H1 (cell line): Measurements from ENCODE around the gene MYPN. TPM values are rescaled to one million over a fixed set of nuclear protein-coding genes. Genes with fewer than 3 reads are reported as not detected.

Source experiments
- CTCF ChIA-PET: fragments of 300-600 bp; sonication (Branson Sonifier 250); formaldehyde crosslinking; loops from one replicate; lab custom pipeline; 2021; ENCODE audit not compliant: partially characterized antibody; lab: Charles Lee
- POLR2A ChIA-PET: fragments of 300-600 bp; sonication (Branson Sonifier 250); formaldehyde crosslinking; loops from one replicate; lab custom pipeline; 2021; ENCODE audit warnings: inconsistent platforms; ENCODE audit not compliant: partially characterized antibody; lab: Charles Lee
- DNase-seq, 2 experiments: peaks; one replicate each; pipeline versions ENCODE4 v3.0.0 to v3.0.0-alpha.2; 2010 to 2022; ENCODE audit warnings: low spot score in 2 of 2, low read depth in 1 of 2, mixed read lengths in 1 of 2
- FAIRE-seq: peaks from 2 replicates; lab custom pipeline; 2011; peaks lifted over from hg19 to GRCh38; lab: Jason Lieb, UNC
- H2AFZ ChIP-seq: 2 replicates; pipeline ENCODE4 v1.8.1; 2012; ENCODE audit warnings: low read length, inconsistent platforms
- H2AK5ac ChIP-seq: 2 replicates; pipeline ENCODE4 v1.6.1; 2013; ENCODE audit warnings: low read depth, low read length
- H2BK120ac ChIP-seq: replicated peaks from 2 replicates; pipeline ENCODE3; 2013; ENCODE audit warnings: low read depth, low read length, inconsistent platforms
- H2BK12ac ChIP-seq: 2 replicates; pipeline ENCODE4 v1.6.1; 2013; ENCODE audit warnings: low read depth, low read length
- H2BK15ac ChIP-seq: 2 replicates; pipeline ENCODE4 v1.6.1; 2013; ENCODE audit warnings: low read length
- H2BK20ac ChIP-seq: 2 replicates; pipeline ENCODE4 v1.6.1; 2013; ENCODE audit warnings: low read length
- H2BK5ac ChIP-seq: 2 replicates; pipeline ENCODE4 v1.6.1; 2013; ENCODE audit warnings: low read depth, low read length
- H3K14ac ChIP-seq: 2 replicates; pipeline ENCODE4 v1.6.1; 2013; ENCODE audit warnings: inconsistent platforms; ENCODE audit not compliant: insufficient read length
- H3K18ac ChIP-seq: 2 replicates; pipeline ENCODE4 v1.6.1; 2013; ENCODE audit warnings: low read length; ENCODE audit errors: extremely low read depth
- H3K23ac ChIP-seq: 2 replicates; pipeline ENCODE4 v1.6.1; 2013; ENCODE audit warnings: inconsistent platforms; ENCODE audit not compliant: insufficient read length
- H3K23me2 ChIP-seq: 2 replicates; pipeline ENCODE4 v1.6.1; 2013; ENCODE audit warnings: low read depth, low read length
- H3K27ac ChIP-seq: 2 replicates; pipeline ENCODE4 v1.6.1; 2011; ENCODE audit warnings: low read depth, low read length, inconsistent platforms
- H3K27me3 ChIP-seq, 4 experiments: replicated peaks in 1 of 4; 1 replicate in 1 of 4; 2 replicates in 3 of 4; pipeline versions ENCODE4 v1.6.1 to v1.8.1; 2011 to 2013; ENCODE audit warnings: low read length in 3 of 4, mild to moderate bottlenecking in 3 of 4, inconsistent platforms in 2 of 4, mixed read lengths in 2 of 4, moderate library complexity in 1 of 4; ENCODE audit not compliant: control insufficient read depth in 3 of 4, insufficient read depth in 3 of 4; ENCODE audit errors: extremely low read depth in 1 of 4
- H3K36me3 ChIP-seq, 4 experiments: 2 replicates each; pipeline versions ENCODE4 v1.6.1 to v1.8.1; 2011 to 2013; ENCODE audit warnings: mild to moderate bottlenecking in 4 of 4, low read length in 3 of 4, moderate library complexity in 2 of 4, control low read depth in 1 of 4, inconsistent platforms in 1 of 4; ENCODE audit not compliant: insufficient read depth in 4 of 4, control insufficient read depth in 2 of 4
- H3K4ac ChIP-seq: replicated peaks from 2 replicates; pipeline ENCODE3; 2013; ENCODE audit warnings: low read length, low read depth, mixed read lengths, inconsistent platforms; ENCODE audit not compliant: insufficient read length
- H3K4me1 ChIP-seq, 4 experiments: replicated peaks in 1 of 4; 1 replicate in 1 of 4; 2 replicates in 3 of 4; pipeline versions ENCODE4 v1.6.1 to v1.8.1; 2011 to 2013; ENCODE audit warnings: low read length in 3 of 4, inconsistent platforms in 2 of 4, mixed read lengths in 1 of 4; ENCODE audit not compliant: insufficient read depth in 4 of 4, control insufficient read depth in 3 of 4
- H3K4me2 ChIP-seq, 2 experiments: 2 replicates each; pipeline versions ENCODE4 v1.6.1 to v1.8.1; 2011 to 2013; ENCODE audit warnings: low read depth in 2 of 2, low read length in 2 of 2, control low read depth in 1 of 2, inconsistent platforms in 1 of 2, mild to moderate bottlenecking in 1 of 2; ENCODE audit not compliant: insufficient read depth in 1 of 2
- H3K4me3 ChIP-seq, 4 experiments: fragments of 200-600, 300-600 bp in 1 of 4; sonication (generic), shearing (Covaris generic), sonication (Bioruptor Twin) in 1 of 4; 2 replicates each; pipeline versions ENCODE4 v1.5.1 to v1.8.1; 2011 to 2016; ENCODE audit warnings: low read length in 4 of 4, low read depth in 3 of 4, control low read depth in 2 of 4, inconsistent platforms in 2 of 4, mild to moderate bottlenecking in 2 of 4, mixed read lengths in 1 of 4, moderate library complexity in 1 of 4; ENCODE audit not compliant: insufficient read depth in 2 of 4; ENCODE audit errors: extremely low read depth in 1 of 4
- H3K56ac ChIP-seq: replicated peaks from 2 replicates; pipeline ENCODE3; 2013; ENCODE audit warnings: low read depth, mild to moderate bottlenecking, mixed read lengths, low read length, inconsistent platforms; ENCODE audit not compliant: insufficient read length
- H3K79me1 ChIP-seq: 2 replicates; pipeline ENCODE4 v1.6.1; 2013; ENCODE audit warnings: low read depth, low read length, control low read depth
- H3K79me2 ChIP-seq, 2 experiments: 2 replicates each; pipeline versions ENCODE4 v1.6.1 to v1.8.1; 2012 to 2013; ENCODE audit warnings: low read length in 2 of 2, mild to moderate bottlenecking in 2 of 2, inconsistent platforms in 1 of 2; ENCODE audit not compliant: insufficient read depth in 2 of 2, control insufficient read depth in 1 of 2
- H3K9ac ChIP-seq, 4 experiments: replicated peaks in 1 of 4; 1 replicate in 1 of 4; 2 replicates in 3 of 4; pipeline versions ENCODE4 v1.6.1 to v1.8.1; 2011 to 2013; ENCODE audit warnings: low read depth in 3 of 4, low read length in 3 of 4, control low read depth in 2 of 4, mild to moderate bottlenecking in 2 of 4, moderate library complexity in 2 of 4, inconsistent platforms in 1 of 4; ENCODE audit errors: extremely low read depth in 1 of 4
- H3K9me3 ChIP-seq, 2 experiments: 2 replicates each; pipeline versions ENCODE4 v1.6.1 to v1.8.1; 2012 to 2013; ENCODE audit warnings: mild to moderate bottlenecking in 2 of 2, moderate library complexity in 2 of 2, control low read depth in 1 of 2, inconsistent platforms in 1 of 2, low read depth in 1 of 2, low read length in 1 of 2, mixed read lengths in 1 of 2; ENCODE audit not compliant: insufficient read depth in 2 of 2
- H4K20me1 ChIP-seq, 2 experiments: replicated peaks in 1 of 2; 2 replicates each; pipeline versions ENCODE3 to v1.8.1; 2011 to 2013; ENCODE audit warnings: inconsistent platforms in 2 of 2, low read length in 2 of 2, mild to moderate bottlenecking in 1 of 2; ENCODE audit not compliant: insufficient read depth in 2 of 2, control insufficient read depth in 1 of 2
- H4K5ac ChIP-seq: 2 replicates; pipeline ENCODE4 v1.6.1; 2013; ENCODE audit warnings: low read length, low read depth, mixed read lengths, inconsistent platforms; ENCODE audit not compliant: insufficient read length
- H4K8ac ChIP-seq: 2 replicates; pipeline ENCODE4 v1.8.0; 2013; ENCODE audit warnings: mild to moderate bottlenecking, moderate library complexity, low read length, inconsistent platforms; ENCODE audit not compliant: insufficient read depth; ENCODE audit errors: extremely low read depth
- H4K91ac ChIP-seq: replicated peaks from 2 replicates; pipeline ENCODE3; 2013; ENCODE audit warnings: low read length, mixed read lengths, inconsistent platforms; ENCODE audit not compliant: insufficient read length
- ATF2 ChIP-seq: IDR thresholded peaks from 2 replicates; pipeline ENCODE4 v1.6.1; 2012; ENCODE audit warnings: low read length, inconsistent platforms
- BACH1 ChIP-seq: IDR thresholded peaks from 2 replicates; pipeline ENCODE4 v1.6.1; 2012; ENCODE audit warnings: low read length, improper control_type of control experiment
- SIX5 ChIP-seq: IDR thresholded peaks from 2 replicates; pipeline ENCODE4 v1.6.1; 2011; ENCODE audit warnings: mild to moderate bottlenecking, low read depth, low read length
- WGBS, 2 experiments: shearing (Covaris generic) in 1 of 2; methylation state at CpG; one replicate each; pipeline versions ENCODE4 v1.1.6 to v1.1.7; 2013 to 2015; ENCODE audit warnings: low lambda C conversion rate in 2 of 2, mixed read lengths in 2 of 2, inconsistent platforms in 1 of 2, low coverage in 1 of 2, missing lambda C conversion rate in 1 of 2; ENCODE audit not compliant: insufficient replicate concordance in 2 of 2, insufficient coverage in 1 of 2, insufficient read length in 1 of 2; ENCODE audit errors: extremely low coverage in 1 of 2, missing lambda C conversion rate in 1 of 2; 5-methylcytosine and 5-hydroxymethylcytosine counted together
- polyA plus RNA-seq, 7 experiments: library from polyadenylated mRNA; depleted of rRNA in 3 of 7; stranded (reverse) in 5 of 7; unstranded in 2 of 7; fragments of >200 nt in 5 of 7; fragments of 200-250 nt in 2 of 7; gene quantifications; 1 replicate in 5 of 7; 2 replicates in 1 of 7; 4 replicates in 1 of 7; pipeline versions ENCODE4 v1.2.1 to v1.2.3, GENCODE V29; 2011 to 2013; ENCODE audit warnings: missing spikeins in 2 of 7, mixed read lengths in 2 of 7
- total RNA-seq: library from RNA; stranded (reverse); fragmentation: NEBNext Ultra II Directional; extraction: Animal tissue kit (Norgen Biotek cat#: 25700); gene quantifications from 2 replicates; pipeline ENCODE4 v1.2.1, GENCODE V29; 2021

Gene MYPN
- total and polyA plus RNA-seq, 2 of the 8 experiments (the other 6 are each of a cell fraction or from before 2014, with no cell fraction given) = not detected

- Histone ChIP-seq H2AK5ac (no peak overlapping the region), H4K20me1 (no peaks in the 10 kb centered on the region), H3K79me1 (no peaks in the 10 kb centered on the region), H3K9me3 (no peaks in the 10 kb centered on the region), H4K91ac (no peak overlapping the region), H3K14ac (no peak overlapping the region), H3K18ac (no peak overlapping the region), H3K4me3 (no peak overlapping the region), H3K27me3 (no peaks in the 10 kb centered on the region), H2BK120ac (no peak overlapping the region), H2AFZ (no peak overlapping the region), H3K23ac (no peak overlapping the region), H3K36me3 (no peaks in the 10 kb centered on the region), H3K4me1 (no peaks in the 10 kb centered on the region), H2BK5ac (no peak overlapping the region), H3K4me2 (no peak overlapping the region), H2BK15ac (no peak overlapping the region), H3K79me2 (no peaks in the 10 kb centered on the region), H3K4ac (no peak overlapping the region), H4K8ac (no peak overlapping the region), H4K5ac (no peak overlapping the region), H3K9ac (no peak overlapping the region), H2BK20ac (no peak overlapping the region), H2BK12ac (no peak overlapping the region), H3K23me2 (no peaks in the 10 kb centered on the region), H3K27ac (no peak overlapping the region), H3K56ac (no peak overlapping the region)
- no peak for FAIRE-seq
- WGBS, 2 experiments = 78% methylated on average over 3 of the region's 3 CpGs; no CpG with 5 or more reads in 1 of the 2 experiments
- ChIA-PET CTCF (no interaction called here), POLR2A (no interaction called here)
- no peak for DNase-seq
- TF ChIP-seq BACH1 = no peak
- TF ChIP-seq ATF2 = no peak
- no peak for TF ChIP-seq SIX5
Observed at GRCh38 chr10:68192113-68192512, 82.8 kb downstream of the MYPN start.
